Activated T-helper 2 cell treated with anti-CD3 and anti-CD28 coated beads, Interferon-gamma antibody, Interleukin-2, Interleukin-4, amounts not matched to agents 10 μg/mL and 5 μg/mL and 100 μg/mL, durations not matched to agents 14 hours and 24 hours and 36 hours (primary cell): ENCODE data around the gene IQGAP2. TPM values are rescaled to one million over a fixed set of nuclear protein-coding genes. Genes with fewer than 3 reads are reported as not detected.
"Not testable (repeated sequence)": the region's sequence is repeated elsewhere in the genome, so short reads cannot be mapped to it uniquely, and the experiment has no call there.

Experiments used
- DNase-seq: peaks from one replicate; pipeline ENCODE4 v3.0.0; 2021; ENCODE audit warnings: low spot score
- H3K27ac Mint-ChIP-seq: one replicate; pipeline ENCODE4 v1.8.0; 2021; ENCODE audit warnings: mixed read lengths
- H3K27me3 Mint-ChIP-seq: one replicate; pipeline ENCODE4 v1.8.0; 2021; ENCODE audit warnings: low read depth, mixed read lengths
- H3K36me3 Mint-ChIP-seq: one replicate; pipeline ENCODE4 v1.8.0; 2021; ENCODE audit warnings: low read depth, mixed read lengths
- H3K4me1 Mint-ChIP-seq: one replicate; pipeline ENCODE4 v1.8.0; 2021; ENCODE audit warnings: low read depth, mixed read lengths
- H3K4me3 Mint-ChIP-seq: one replicate; pipeline ENCODE4 v1.8.0; 2021; ENCODE audit warnings: low read depth, mild to moderate bottlenecking, moderate library complexity, mixed read lengths
- H3K9me3 Mint-ChIP-seq: one replicate; pipeline ENCODE4 v1.8.0; 2021; ENCODE audit warnings: mixed read lengths
- intact Hi-C: fragments of 100-400 bp; cut with micrococcal nuclease; formaldehyde crosslinking; loops from one replicate; pipeline ENCODE4 v1.15.1; 2023
- total RNA-seq: library from RNA; stranded (reverse); gene quantifications from 2 replicates; pipeline ENCODE4 v1.2.3, GENCODE V29; 2022

The IQGAP2 gene
- total RNA-seq, 1 donor from 2014 or later: 28.3 TPM

- Mint-ChIP-seq H3K27ac (no peak overlapping the region), H3K4me1 (peaks cover 9% of the 10 kb centered on the region), H3K27me3 (no peaks in the 10 kb centered on the region), H3K9me3 (no peaks in the 10 kb centered on the region), H3K4me3 (no peak overlapping the region), H3K36me3 (peaks cover 66% of the 10 kb centered on the region)
- intact Hi-C loops: no loop called here
- no peak for DNase-seq
Measured at GRCh38 chr5:76594107-76594506, 191.0 kb downstream of the IQGAP2 start.

- Mint-ChIP-seq H3K36me3 (peaks cover 53% of the 10 kb centered on the region), H3K27ac (no peak overlapping the region)
- intact Hi-C loops: no loop called here
Measured at GRCh38 chr5:76595755-76596481, 192.8 kb downstream of the IQGAP2 start.

GRCh38 chr5:76598531-76598930 is 195.4 kb downstream of the IQGAP2 start:
- H3K36me3 Mint-ChIP-seq: peaks cover 49% of the 10 kb centered on the region
- H3K27me3 Mint-ChIP-seq: no peaks in the 10 kb centered on the region
- intact Hi-C loops: no loop called here

More at GRCh38 chr5:76595755-76596481, 192.8 kb downstream of the IQGAP2 start:
- H3K27me3 Mint-ChIP-seq: no peaks in the 10 kb centered on the region
- no peak overlapping the region for H3K4me3 Mint-ChIP-seq
- H3K4me1 Mint-ChIP-seq: no peaks in the 10 kb centered on the region
- no peaks in the 10 kb centered on the region for H3K9me3 Mint-ChIP-seq
- DNase-seq: no peak

GRCh38 chr5:76600716-76601115 is 197.6 kb downstream of the IQGAP2 start:
- H3K36me3 Mint-ChIP-seq: peaks cover 51% of the 10 kb centered on the region
- intact Hi-C loops: loop anchor here (1.0 to 5.0 kb wide), 3 partner anchors 41 to 174 kb away; partner anchors contain the start of gene F2R
- H3K27me3 Mint-ChIP-seq: no peaks in the 10 kb centered on the region
- DNase-seq: no peak
- H3K27ac Mint-ChIP-seq: no peak overlapping the region
- H3K9me3 Mint-ChIP-seq: no peaks in the 10 kb centered on the region
- H3K4me3 Mint-ChIP-seq: no peak overlapping the region
- H3K4me1 Mint-ChIP-seq: peaks cover 12% of the 10 kb centered on the region

More at GRCh38 chr5:76598531-76598930, 195.4 kb downstream of the IQGAP2 start:
- no peak overlapping the region for H3K27ac Mint-ChIP-seq
- no peak overlapping the region for H3K4me3 Mint-ChIP-seq
- DNase-seq: no peak
- no peaks in the 10 kb centered on the region for H3K9me3 Mint-ChIP-seq
- peaks cover 7% of the 10 kb centered on the region for H3K4me1 Mint-ChIP-seq

GRCh38 chr5:76601470-76601869 is 198.4 kb downstream of the IQGAP2 start:
- Mint-ChIP-seq H3K4me3 (no peak overlapping the region), H3K36me3 (peaks cover 47% of the 10 kb centered on the region), H3K9me3 (no peaks in the 10 kb centered on the region), H3K27ac (no peak overlapping the region), H3K27me3 (no peaks in the 10 kb centered on the region), H3K4me1 (peaks cover 12% of the 10 kb centered on the region)
- intact Hi-C loops: loop anchor here (1.0 to 5.0 kb wide), 3 partner anchors 40 to 173 kb away; partner anchors contain the start of gene F2R
- DNase-seq: no peak

- no peaks in the 10 kb centered on the region for H3K9me3 Mint-ChIP-seq
- intact Hi-C loops: loop anchor here (5.0 kb wide), 1 partner anchor 115 kb away; the partner anchor contains the start of gene F2R
- H3K36me3 Mint-ChIP-seq: peaks cover 46% of the 10 kb centered on the region
- H3K4me1 Mint-ChIP-seq: peaks cover 16% of the 10 kb centered on the region
- H3K27me3 Mint-ChIP-seq: no peaks in the 10 kb centered on the region
- no peak for DNase-seq
- H3K4me3 Mint-ChIP-seq: no peak overlapping the region
- H3K27ac Mint-ChIP-seq: no peak overlapping the region
Measured at GRCh38 chr5:76602094-76602726, 199.1 kb downstream of the IQGAP2 start.

GRCh38 chr5:76603991-76604390 is 200.9 kb downstream of the IQGAP2 start:
- not testable (repeated sequence) for H3K9me3 Mint-ChIP-seq, H3K27ac Mint-ChIP-seq, DNase-seq, H3K27me3 Mint-ChIP-seq, H3K4me3 Mint-ChIP-seq
- Mint-ChIP-seq H3K36me3 (peaks cover 64% of the 10 kb centered on the region), H3K4me1 (peaks cover 23% of the 10 kb centered on the region)
- intact Hi-C loops: loop anchor here (5.0 kb wide), 1 partner anchor 113 kb away; the partner anchor contains the start of gene F2R

- intact Hi-C loops: loop anchor here (5.0 kb wide), 1 partner anchor 112 kb away; the partner anchor contains the start of gene F2R
- H3K36me3 Mint-ChIP-seq: peaks cover 64% of the 10 kb centered on the region
- no peak overlapping the region for H3K4me3 Mint-ChIP-seq
- no peak overlapping the region for H3K27ac Mint-ChIP-seq
- no peaks in the 10 kb centered on the region for H3K9me3 Mint-ChIP-seq
- peaks cover 23% of the 10 kb centered on the region for H3K4me1 Mint-ChIP-seq
- H3K27me3 Mint-ChIP-seq: no peaks in the 10 kb centered on the region
- DNase-seq: no peak
Measured at GRCh38 chr5:76604838-76605237, 201.8 kb downstream of the IQGAP2 start.

- H3K4me3 Mint-ChIP-seq: no peak overlapping the region
- DNase-seq: no peak
- H3K27me3 Mint-ChIP-seq: no peaks in the 10 kb centered on the region
- peaks cover 23% of the 10 kb centered on the region for H3K4me1 Mint-ChIP-seq
- no peaks in the 10 kb centered on the region for H3K9me3 Mint-ChIP-seq
- intact Hi-C loops: no loop called here
- H3K27ac Mint-ChIP-seq: peak overlapping the region; percentile 33
- H3K36me3 Mint-ChIP-seq: peaks cover 64% of the 10 kb centered on the region
Measured at GRCh38 chr5:76606701-76607100, 203.6 kb downstream of the IQGAP2 start.

- Mint-ChIP-seq H3K4me1 (peaks cover 21% of the 10 kb centered on the region), H3K27ac (peak overlapping the region; percentile 33), H3K4me3 (no peak overlapping the region), H3K36me3 (peaks cover 62% of the 10 kb centered on the region), H3K9me3 (no peaks in the 10 kb centered on the region), H3K27me3 (no peaks in the 10 kb centered on the region)
- intact Hi-C loops: no loop called here
- no peak for DNase-seq
Measured at GRCh38 chr5:76607353-76607871, 204.3 kb downstream of the IQGAP2 start.

- Mint-ChIP-seq H3K27me3 (no peaks in the 10 kb centered on the region), H3K4me3 (no peak overlapping the region), H3K4me1 (peaks cover 16% of the 10 kb centered on the region), H3K27ac (no peak overlapping the region), H3K9me3 (no peaks in the 10 kb centered on the region), H3K36me3 (peaks cover 55% of the 10 kb centered on the region)
- intact Hi-C loops: no loop called here
- DNase-seq: no peak
Measured at GRCh38 chr5:76608833-76609232, 205.7 kb downstream of the IQGAP2 start.

GRCh38 chr5:76610196-76610595 is 207.1 kb downstream of the IQGAP2 start:
- Mint-ChIP-seq H3K27me3 (no peaks in the 10 kb centered on the region), H3K4me1 (peaks cover 14% of the 10 kb centered on the region), H3K36me3 (peaks cover 42% of the 10 kb centered on the region), H3K27ac (no peak overlapping the region), H3K4me3 (no peak overlapping the region), H3K9me3 (no peaks in the 10 kb centered on the region)
- DNase-seq: no peak
- intact Hi-C loops: no loop called here

- intact Hi-C loops: no loop called here
- Mint-ChIP-seq H3K36me3 (peaks cover 39% of the 10 kb centered on the region), H3K4me3 (no peak overlapping the region), H3K27me3 (no peaks in the 10 kb centered on the region), H3K27ac (no peak overlapping the region), H3K9me3 (no peaks in the 10 kb centered on the region), H3K4me1 (peaks cover 7% of the 10 kb centered on the region)
- DNase-seq: no peak
Measured at GRCh38 chr5:76612942-76613341, 209.9 kb downstream of the IQGAP2 start.
